GM12873 (cell line): ENCODE measurements around the gene AQP7.
A peak's percentile ranks its signal among the peaks of the same experiment; 100 is the strongest.

Source experiments
- CTCF ChIP-seq: IDR thresholded peaks from 2 replicates; pipeline ENCODE4 v1.5.1; 2012; ENCODE audit warnings: low read depth, mild to moderate bottlenecking, moderate library complexity, low read length, control low read depth; ENCODE audit not compliant: insufficient read depth; ENCODE audit errors: missing control alignments

Gene AQP7

DNA sequence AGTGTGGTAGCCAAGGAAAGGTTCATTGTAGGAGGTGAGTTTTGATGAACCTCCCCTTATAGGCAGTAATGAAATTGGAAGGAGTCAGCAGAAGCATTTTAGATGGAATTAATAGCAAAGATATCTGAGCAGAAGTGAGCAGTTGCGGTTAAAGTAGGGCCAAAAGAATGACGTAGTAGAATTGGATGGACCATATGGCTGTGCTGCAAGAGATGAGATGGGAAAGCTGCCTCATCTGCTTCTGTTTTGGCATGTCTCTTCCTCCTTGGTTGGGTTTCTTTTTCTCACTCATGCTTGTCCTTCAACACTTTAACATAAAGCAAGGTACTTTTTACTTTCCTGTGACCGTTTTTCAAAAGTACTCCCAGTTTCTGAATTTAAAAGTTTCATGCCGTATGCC, 55.8 kb downstream of the AQP7 start:
- no peak for TF ChIP-seq CTCF

- TF ChIP-seq CTCF, result peak; percentile 22
These were observed 58.2 kb downstream of the AQP7 start for GRCh38 chr9:33344145-33344544.

- TF ChIP-seq CTCF, result no peak
These were observed 61.2 kb downstream of the AQP7 start for GRCh38 chr9:33341182-33341581.

GRCh38 chr9:33340186-33340585, 62.2 kb downstream of the AQP7 start:
- no peak for TF ChIP-seq CTCF
